Measurements from ENCODE around the gene WWOX.

- no peak for TF ChIP-seq CTCF (IDR thresholded peaks at IDR 0.05)
- no peak for TF ChIP-seq RNF2 (IDR thresholded peaks at IDR 0.05; ENCODE audit: borderline replicate concordance, low read depth)
- no peak for TF ChIP-seq POLR2A (IDR thresholded peaks at IDR 0.05; ENCODE audit: low read length)
- TF ChIP-seq RFX5 (IDR thresholded peaks at IDR 0.05): no peak
- TF ChIP-seq CEBPB (IDR thresholded peaks at IDR 0.05): no peak
- TF ChIP-seq HDAC2 (IDR thresholded peaks at IDR 0.05): no peak
- no peak for TF ChIP-seq MAZ (IDR thresholded peaks at IDR 0.05; ENCODE audit: borderline replicate concordance, low read depth, low read length)
- no peak for TF ChIP-seq SMC3 (IDR thresholded peaks at IDR 0.05)
- TF ChIP-seq FOXS1 (CRISPR knock-in tag; IDR thresholded peaks at IDR 0.05): no peak
These were observed 1063.5 kb downstream of the WWOX start for GRCh38 chr16:79162977-79163376.
